Measurements from ENCODE around the gene DNMBP.

DNA sequence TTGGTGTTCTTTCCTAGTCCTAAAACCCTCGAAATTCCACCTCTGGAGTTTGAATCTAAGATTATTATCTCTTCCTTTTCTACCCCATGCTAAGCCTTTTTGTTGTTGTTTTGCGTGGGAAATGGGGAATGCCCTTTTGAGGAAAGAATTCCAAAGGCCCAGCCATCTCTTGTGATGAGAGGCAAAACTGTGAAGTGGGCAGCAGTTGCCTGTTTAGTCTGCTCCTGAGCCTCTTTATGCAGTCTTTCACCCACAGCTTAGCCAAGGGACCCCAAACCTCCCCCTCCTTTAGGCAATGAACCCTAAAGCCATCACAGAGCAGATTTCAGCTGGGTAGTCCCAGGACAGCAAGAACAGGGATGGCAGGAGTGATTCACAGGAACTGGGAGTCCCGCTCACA lies 95.5 kb downstream of the DNMBP start:
- TF ChIP-seq, protein P1, sequence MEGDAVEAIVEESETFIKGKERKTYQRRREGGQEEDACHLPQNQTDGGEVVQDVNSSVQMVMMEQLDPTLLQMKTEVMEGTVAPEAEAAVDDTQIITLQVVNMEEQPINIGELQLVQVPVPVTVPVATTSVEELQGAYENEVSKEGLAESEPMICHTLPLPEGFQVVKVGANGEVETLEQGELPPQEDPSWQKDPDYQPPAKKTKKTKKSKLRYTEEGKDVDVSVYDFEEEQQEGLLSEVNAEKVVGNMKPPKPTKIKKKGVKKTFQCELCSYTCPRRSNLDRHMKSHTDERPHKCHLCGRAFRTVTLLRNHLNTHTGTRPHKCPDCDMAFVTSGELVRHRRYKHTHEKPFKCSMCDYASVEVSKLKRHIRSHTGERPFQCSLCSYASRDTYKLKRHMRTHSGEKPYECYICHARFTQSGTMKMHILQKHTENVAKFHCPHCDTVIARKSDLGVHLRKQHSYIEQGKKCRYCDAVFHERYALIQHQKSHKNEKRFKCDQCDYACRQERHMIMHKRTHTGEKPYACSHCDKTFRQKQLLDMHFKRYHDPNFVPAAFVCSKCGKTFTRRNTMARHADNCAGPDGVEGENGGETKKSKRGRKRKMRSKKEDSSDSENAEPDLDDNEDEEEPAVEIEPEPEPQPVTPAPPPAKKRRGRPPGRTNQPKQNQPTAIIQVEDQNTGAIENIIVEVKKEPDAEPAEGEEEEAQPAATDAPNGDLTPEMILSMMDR (IDR thresholded peaks at IDR 0.05; ENCODE audit: insufficient read depth, low read length): no peak
- TF ChIP-seq POLR2AphosphoS5 (IDR thresholded peaks at IDR 0.05; ENCODE audit: low read depth) (no peak), GABPA (IDR thresholded peaks at IDR 0.05; ENCODE audit: low read depth) (no peak), SPI1 (IDR thresholded peaks at IDR 0.05; ENCODE audit: borderline replicate concordance, low read depth) (no peak)
- TF ChIP-seq, protein P2, sequence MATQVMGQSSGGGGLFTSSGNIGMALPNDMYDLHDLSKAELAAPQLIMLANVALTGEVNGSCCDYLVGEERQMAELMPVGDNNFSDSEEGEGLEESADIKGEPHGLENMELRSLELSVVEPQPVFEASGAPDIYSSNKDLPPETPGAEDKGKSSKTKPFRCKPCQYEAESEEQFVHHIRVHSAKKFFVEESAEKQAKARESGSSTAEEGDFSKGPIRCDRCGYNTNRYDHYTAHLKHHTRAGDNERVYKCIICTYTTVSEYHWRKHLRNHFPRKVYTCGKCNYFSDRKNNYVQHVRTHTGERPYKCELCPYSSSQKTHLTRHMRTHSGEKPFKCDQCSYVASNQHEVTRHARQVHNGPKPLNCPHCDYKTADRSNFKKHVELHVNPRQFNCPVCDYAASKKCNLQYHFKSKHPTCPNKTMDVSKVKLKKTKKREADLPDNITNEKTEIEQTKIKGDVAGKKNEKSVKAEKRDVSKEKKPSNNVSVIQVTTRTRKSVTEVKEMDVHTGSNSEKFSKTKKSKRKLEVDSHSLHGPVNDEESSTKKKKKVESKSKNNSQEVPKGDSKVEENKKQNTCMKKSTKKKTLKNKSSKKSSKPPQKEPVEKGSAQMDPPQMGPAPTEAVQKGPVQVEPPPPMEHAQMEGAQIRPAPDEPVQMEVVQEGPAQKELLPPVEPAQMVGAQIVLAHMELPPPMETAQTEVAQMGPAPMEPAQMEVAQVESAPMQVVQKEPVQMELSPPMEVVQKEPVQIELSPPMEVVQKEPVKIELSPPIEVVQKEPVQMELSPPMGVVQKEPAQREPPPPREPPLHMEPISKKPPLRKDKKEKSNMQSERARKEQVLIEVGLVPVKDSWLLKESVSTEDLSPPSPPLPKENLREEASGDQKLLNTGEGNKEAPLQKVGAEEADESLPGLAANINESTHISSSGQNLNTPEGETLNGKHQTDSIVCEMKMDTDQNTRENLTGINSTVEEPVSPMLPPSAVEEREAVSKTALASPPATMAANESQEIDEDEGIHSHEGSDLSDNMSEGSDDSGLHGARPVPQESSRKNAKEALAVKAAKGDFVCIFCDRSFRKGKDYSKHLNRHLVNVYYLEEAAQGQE (IDR thresholded peaks at IDR 0.05; ENCODE audit: insufficient replicate concordance, low read depth): no peak

All from HL-60 (cell line).